ENCODE data around the gene SKP1.

Gene SKP1

GRCh38 chr5:134143944-134144941, 32.5 kb downstream of the SKP1 start:
- no peak overlapping the region for H3K9ac ChIP-seq (ENCODE audit: low read length)
- no peak overlapping the region for H4K91ac ChIP-seq (ENCODE audit: low read length)
- no peak overlapping the region for H4K8ac ChIP-seq (ENCODE audit: low read length)
- H3K14ac ChIP-seq (ENCODE audit: low read length in 2 of 2), result no peak overlapping the region
- no peak overlapping the region for H2BK12ac ChIP-seq (ENCODE audit: low read length in 2 of 2)
- peaks cover 64% of the 10 kb centered on the region for H3K79me1 ChIP-seq (replicated peaks; ENCODE audit: low read length, poor library complexity, severe bottlenecking)
- H2AFZ ChIP-seq (ENCODE audit: low read depth, low read length), result no peak overlapping the region
- H3K4me1 ChIP-seq (ENCODE audit: control insufficient read depth, insufficient read depth, low read depth, low read length), result peaks cover 16% of the 10 kb centered on the region
- no peak overlapping the region for H2BK120ac ChIP-seq (ENCODE audit: low read depth, low read length)
- H3K4me3 ChIP-seq (ENCODE audit: insufficient read depth in 1 of 2, low read depth in 1 of 2, low read length in 2 of 2), result no peak overlapping the region
- no peak overlapping the region for H2BK5ac ChIP-seq (ENCODE audit: low read depth, low read length, poor library complexity, severe bottlenecking)
- H3K23ac ChIP-seq (ENCODE audit: low read length in 2 of 2), result peak overlapping the region in 1 of 2 experiments; percentile 16
- H3K4ac ChIP-seq (ENCODE audit: low read depth in 1 of 2, low read length in 2 of 2), result no peak overlapping the region
- no peaks in the 10 kb centered on the region for H3K27me3 ChIP-seq (ENCODE audit: control insufficient read depth in 1 of 2, insufficient read depth in 1 of 2, low read length in 2 of 2)
- no peak overlapping the region for H3K27ac ChIP-seq (ENCODE audit: low read length, poor library complexity, severe bottlenecking)
- 96% methylated on average over 9 of the region's 10 CpGs for WGBS
- H2AK5ac ChIP-seq (ENCODE audit: low read length, severe bottlenecking), result no peak overlapping the region
- no peak overlapping the region for H3K4me2 ChIP-seq (ENCODE audit: low read length, poor library complexity, severe bottlenecking)
- H3K9me3 ChIP-seq (ENCODE audit: control insufficient read depth, low read length), result no peaks in the 10 kb centered on the region
- no peak for DNase-seq
- no peak overlapping the region for H3K18ac ChIP-seq (ENCODE audit: low read depth in 1 of 2, low read length in 2 of 2)
- no peak overlapping the region for H2BK15ac ChIP-seq (ENCODE audit: low read depth, poor library complexity, severe bottlenecking)
- peaks cover 72 to 95% of the 10 kb centered on the region in 2 experiments for H3K36me3 ChIP-seq (ENCODE audit: control insufficient read depth in 1 of 2, insufficient read depth in 2 of 2, low read depth in 1 of 2, low read length in 2 of 2)

DNA sequence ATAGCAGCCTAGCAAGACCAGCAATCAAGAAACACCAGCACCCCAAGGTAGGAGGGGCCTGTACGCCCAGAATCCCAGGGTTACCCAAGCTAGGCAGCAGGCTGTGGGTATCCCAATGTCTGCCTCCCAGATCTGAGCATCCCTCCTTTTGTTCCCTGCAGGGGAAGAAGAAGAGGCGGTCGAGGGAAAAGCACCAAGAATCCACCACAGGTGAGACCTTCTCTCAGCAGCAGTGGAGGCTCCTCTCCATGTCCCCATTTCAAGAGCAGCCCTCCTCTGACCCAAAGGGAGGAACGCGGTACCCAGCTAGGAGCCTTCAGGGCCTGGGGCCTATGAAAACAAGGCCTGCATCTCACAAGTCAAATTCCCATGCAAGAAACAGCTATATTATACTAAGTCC, 33.3 kb downstream of the SKP1 start:
- Histone ChIP-seq H3K14ac (ENCODE audit: low read length in 2 of 2) (no peak overlapping the region), H3K18ac (ENCODE audit: low read depth in 1 of 2, low read length in 2 of 2) (no peak overlapping the region), H2AFZ (ENCODE audit: low read depth, low read length) (no peak overlapping the region), H3K4ac (ENCODE audit: low read depth in 1 of 2, low read length in 2 of 2) (no peak overlapping the region), H2BK15ac (ENCODE audit: low read depth, poor library complexity, severe bottlenecking) (no peak overlapping the region), H4K91ac (ENCODE audit: low read length) (no peak overlapping the region), H4K8ac (ENCODE audit: low read length) (no peak overlapping the region), H2BK5ac (ENCODE audit: low read depth, low read length, poor library complexity, severe bottlenecking) (no peak overlapping the region), H3K4me1 (ENCODE audit: control insufficient read depth, insufficient read depth, low read depth, low read length) (peaks cover 22% of the 10 kb centered on the region), H3K36me3 (ENCODE audit: control insufficient read depth in 1 of 2, insufficient read depth in 2 of 2, low read depth in 1 of 2, low read length in 2 of 2) (peaks cover 76 to 94% of the 10 kb centered on the region in 2 experiments), H3K4me2 (ENCODE audit: low read length, poor library complexity, severe bottlenecking) (no peak overlapping the region), H3K27ac (ENCODE audit: low read length, poor library complexity, severe bottlenecking) (no peak overlapping the region), H3K9ac (ENCODE audit: low read length) (peak overlapping the region; percentile 18), H2AK5ac (ENCODE audit: low read length, severe bottlenecking) (no peak overlapping the region), H3K9me3 (ENCODE audit: control insufficient read depth, low read length) (no peaks in the 10 kb centered on the region), H2BK12ac (ENCODE audit: low read length in 2 of 2) (no peak overlapping the region), H2BK120ac (ENCODE audit: low read depth, low read length) (no peak overlapping the region), H3K23ac (ENCODE audit: low read length in 2 of 2) (no peak overlapping the region), H3K79me1 (replicated peaks; ENCODE audit: low read length, poor library complexity, severe bottlenecking) (peaks cover 68% of the 10 kb centered on the region), H3K27me3 (ENCODE audit: control insufficient read depth in 1 of 2, insufficient read depth in 1 of 2, low read length in 2 of 2) (no peaks in the 10 kb centered on the region), H3K4me3 (ENCODE audit: insufficient read depth in 1 of 2, low read depth in 1 of 2, low read length in 2 of 2) (no peak overlapping the region)
- DNase-seq, result no peak
- 92% methylated on average over 5 of the region's 5 CpGs for WGBS

- H3K4ac ChIP-seq (ENCODE audit: low read depth in 1 of 2, low read length in 2 of 2), result no peak overlapping the region
- H3K9ac ChIP-seq (ENCODE audit: low read length), result no peak overlapping the region
- no peak overlapping the region for H3K27ac ChIP-seq (ENCODE audit: low read length, poor library complexity, severe bottlenecking)
- WGBS, result 97% methylated on average over 12 of the region's 12 CpGs
- no peak overlapping the region for H4K91ac ChIP-seq (ENCODE audit: low read length)
- H2BK120ac ChIP-seq (ENCODE audit: low read depth, low read length), result no peak overlapping the region
- peak overlapping the region; percentile 27 for H4K8ac ChIP-seq (ENCODE audit: low read length)
- no peaks in the 10 kb centered on the region for H3K9me3 ChIP-seq (ENCODE audit: control insufficient read depth, low read length)
- H3K14ac ChIP-seq (ENCODE audit: low read length in 2 of 2), result no peak overlapping the region
- no peaks in the 10 kb centered on the region for H3K27me3 ChIP-seq (ENCODE audit: control insufficient read depth in 1 of 2, insufficient read depth in 1 of 2, low read length in 2 of 2)
- peaks cover 74% of the 10 kb centered on the region for H3K79me1 ChIP-seq (replicated peaks; ENCODE audit: low read length, poor library complexity, severe bottlenecking)
- no peak overlapping the region for H2BK15ac ChIP-seq (ENCODE audit: low read depth, poor library complexity, severe bottlenecking)
- no peak overlapping the region for H3K23ac ChIP-seq (ENCODE audit: low read length in 2 of 2)
- H2AK5ac ChIP-seq (ENCODE audit: low read length, severe bottlenecking), result no peak overlapping the region
- no peak overlapping the region for H2BK12ac ChIP-seq (ENCODE audit: low read length in 2 of 2)
- peaks cover 76 to 90% of the 10 kb centered on the region in 2 experiments for H3K36me3 ChIP-seq (ENCODE audit: control insufficient read depth in 1 of 2, insufficient read depth in 2 of 2, low read depth in 1 of 2, low read length in 2 of 2)
- H3K4me3 ChIP-seq (ENCODE audit: insufficient read depth in 1 of 2, low read depth in 1 of 2, low read length in 2 of 2), result peak overlapping the region in 1 of 2 experiments; percentile 1
- DNase-seq, result no peak
- H3K4me2 ChIP-seq (ENCODE audit: low read length, poor library complexity, severe bottlenecking), result no peak overlapping the region
- H2AFZ ChIP-seq (ENCODE audit: low read depth, low read length), result no peak overlapping the region
- no peak overlapping the region for H2BK5ac ChIP-seq (ENCODE audit: low read depth, low read length, poor library complexity, severe bottlenecking)
- peaks cover 23% of the 10 kb centered on the region for H3K4me1 ChIP-seq (ENCODE audit: control insufficient read depth, insufficient read depth, low read depth, low read length)
- H3K18ac ChIP-seq (ENCODE audit: low read depth in 1 of 2, low read length in 2 of 2), result no peak overlapping the region
These were observed 33.9 kb downstream of the SKP1 start for GRCh38 chr5:134142806-134143205.

GRCh38 chr5:134142052-134142451, 34.7 kb downstream of the SKP1 start:
- Histone ChIP-seq H3K27ac (ENCODE audit: low read length, poor library complexity, severe bottlenecking) (no peak overlapping the region), H3K79me1 (replicated peaks; ENCODE audit: low read length, poor library complexity, severe bottlenecking) (peaks cover 74% of the 10 kb centered on the region), H4K91ac (ENCODE audit: low read length) (no peak overlapping the region), H3K36me3 (ENCODE audit: control insufficient read depth in 1 of 2, insufficient read depth in 2 of 2, low read depth in 1 of 2, low read length in 2 of 2) (peaks cover 73 to 85% of the 10 kb centered on the region in 2 experiments), H3K14ac (ENCODE audit: low read length in 2 of 2) (no peak overlapping the region), H3K27me3 (ENCODE audit: control insufficient read depth in 1 of 2, insufficient read depth in 1 of 2, low read length in 2 of 2) (no peaks in the 10 kb centered on the region), H3K4me1 (ENCODE audit: control insufficient read depth, insufficient read depth, low read depth, low read length) (peaks cover 26% of the 10 kb centered on the region), H3K9ac (ENCODE audit: low read length) (no peak overlapping the region), H3K4me2 (ENCODE audit: low read length, poor library complexity, severe bottlenecking) (no peak overlapping the region), H4K8ac (ENCODE audit: low read length) (no peak overlapping the region), H2AFZ (ENCODE audit: low read depth, low read length) (no peak overlapping the region), H3K9me3 (ENCODE audit: control insufficient read depth, low read length) (no peaks in the 10 kb centered on the region), H2BK12ac (ENCODE audit: low read length in 2 of 2) (no peak overlapping the region), H2BK5ac (ENCODE audit: low read depth, low read length, poor library complexity, severe bottlenecking) (no peak overlapping the region), H3K4me3 (ENCODE audit: insufficient read depth in 1 of 2, low read depth in 1 of 2, low read length in 2 of 2) (no peak overlapping the region), H2BK15ac (ENCODE audit: low read depth, poor library complexity, severe bottlenecking) (no peak overlapping the region), H2BK120ac (ENCODE audit: low read depth, low read length) (no peak overlapping the region), H3K4ac (ENCODE audit: low read depth in 1 of 2, low read length in 2 of 2) (no peak overlapping the region), H2AK5ac (ENCODE audit: low read length, severe bottlenecking) (no peak overlapping the region), H3K23ac (ENCODE audit: low read length in 2 of 2) (no peak overlapping the region), H3K18ac (ENCODE audit: low read depth in 1 of 2, low read length in 2 of 2) (no peak overlapping the region)
- 96% methylated on average over 5 of the region's 5 CpGs for WGBS
- no peak for DNase-seq
